ENCODE results near the gene KCNJ9. TPM values are rescaled to one million over a fixed set of nuclear protein-coding genes. Genes with fewer than 3 reads are reported as not detected.

KCNJ9 gene
- total and polyA plus RNA-seq, 2 of the 13 experiments (the other 11 are each of a cell fraction or from before 2014, with no cell fraction given): not detected

DNA sequence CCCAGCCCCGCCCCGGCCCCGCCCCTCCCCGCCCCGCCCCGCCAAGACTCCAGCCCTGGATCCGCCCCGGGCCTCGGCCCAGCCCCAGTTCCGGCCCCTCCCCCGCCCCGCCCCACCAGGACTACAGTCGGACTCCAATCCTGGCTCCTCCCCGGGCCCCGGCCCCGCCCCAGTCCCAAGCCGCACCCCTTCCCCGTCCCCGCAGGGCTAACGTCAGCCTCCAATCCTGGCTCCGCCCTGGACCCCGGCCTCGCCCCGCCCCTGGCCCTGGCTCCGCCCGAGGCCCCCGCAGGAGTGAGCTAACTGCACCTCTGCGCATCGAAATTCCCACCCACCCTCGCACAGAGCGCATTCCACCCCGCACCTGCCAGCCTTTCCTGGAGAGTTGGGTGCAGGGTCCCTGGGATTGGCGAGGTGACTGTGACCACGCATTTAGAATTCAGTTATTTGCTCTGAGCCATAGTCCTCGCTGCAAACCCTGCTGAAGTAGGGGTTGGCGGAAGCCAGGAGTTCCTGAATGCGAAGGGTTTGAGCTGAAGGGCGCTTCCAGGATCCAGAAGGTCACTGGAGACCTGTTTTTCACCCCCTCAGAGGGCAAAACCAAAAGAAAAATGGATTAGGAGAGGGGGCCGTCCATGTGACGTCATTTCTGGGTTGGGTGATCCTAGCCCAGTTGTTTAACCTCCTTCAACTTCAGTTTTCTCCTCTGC is 17.7 kb downstream of the KCNJ9 start (continued):
- TF ChIP-seq RXRB (CRISPR knock-in tag; IDR thresholded peaks at IDR 0.05; ENCODE audit: borderline replicate concordance): peak; percentile 19; the same call in 1 of the 2 replicates
- no peak for TF ChIP-seq AHR (CRISPR knock-in tag; IDR thresholded peaks at IDR 0.05)
- TF ChIP-seq SNAI1 (CRISPR knock-in tag; IDR thresholded peaks at IDR 0.05; ENCODE audit: borderline replicate concordance): no peak
- no peak for TF ChIP-seq ZSCAN12 (CRISPR knock-in tag; IDR thresholded peaks at IDR 0.05)
- TF ChIP-seq POGZ (CRISPR knock-in tag; IDR thresholded peaks at IDR 0.05): peak; percentile 19; the same call in 1 of the 2 replicates
- no peak for TF ChIP-seq ZFP62 (CRISPR knock-in tag; IDR thresholded peaks at IDR 0.05)
- peak; percentile 35; the same call in 1 of the 2 replicates for TF ChIP-seq ZNF350 (CRISPR knock-in tag; IDR thresholded peaks at IDR 0.05; ENCODE audit: borderline replicate concordance, low read depth)
- peak; percentile 95 for TF ChIP-seq CREB1 (IDR thresholded peaks at IDR 0.05)
- peak; percentile 65 for TF ChIP-seq CREB1 (CRISPR knock-in tag; IDR thresholded peaks at IDR 0.05)
- TF ChIP-seq, protein P1, sequence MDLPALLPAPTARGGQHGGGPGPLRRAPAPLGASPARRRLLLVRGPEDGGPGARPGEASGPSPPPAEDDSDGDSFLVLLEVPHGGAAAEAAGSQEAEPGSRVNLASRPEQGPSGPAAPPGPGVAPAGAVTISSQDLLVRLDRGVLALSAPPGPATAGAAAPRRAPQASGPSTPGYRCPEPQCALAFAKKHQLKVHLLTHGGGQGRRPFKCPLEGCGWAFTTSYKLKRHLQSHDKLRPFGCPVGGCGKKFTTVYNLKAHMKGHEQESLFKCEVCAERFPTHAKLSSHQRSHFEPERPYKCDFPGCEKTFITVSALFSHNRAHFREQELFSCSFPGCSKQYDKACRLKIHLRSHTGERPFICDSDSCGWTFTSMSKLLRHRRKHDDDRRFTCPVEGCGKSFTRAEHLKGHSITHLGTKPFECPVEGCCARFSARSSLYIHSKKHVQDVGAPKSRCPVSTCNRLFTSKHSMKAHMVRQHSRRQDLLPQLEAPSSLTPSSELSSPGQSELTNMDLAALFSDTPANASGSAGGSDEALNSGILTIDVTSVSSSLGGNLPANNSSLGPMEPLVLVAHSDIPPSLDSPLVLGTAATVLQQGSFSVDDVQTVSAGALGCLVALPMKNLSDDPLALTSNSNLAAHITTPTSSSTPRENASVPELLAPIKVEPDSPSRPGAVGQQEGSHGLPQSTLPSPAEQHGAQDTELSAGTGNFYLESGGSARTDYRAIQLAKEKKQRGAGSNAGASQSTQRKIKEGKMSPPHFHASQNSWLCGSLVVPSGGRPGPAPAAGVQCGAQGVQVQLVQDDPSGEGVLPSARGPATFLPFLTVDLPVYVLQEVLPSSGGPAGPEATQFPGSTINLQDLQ (CRISPR knock-in tag; IDR thresholded peaks at IDR 0.05): no peak
- TF ChIP-seq ZSCAN30 (CRISPR knock-in tag; IDR thresholded peaks at IDR 0.05): no peak
- TF ChIP-seq MEF2D (CRISPR knock-in tag; IDR thresholded peaks at IDR 0.05): no peak
- no peak for TF ChIP-seq U2AF1 (optimal IDR thresholded peaks at IDR 0.05; ENCODE audit: low read depth, low read length)
- TF ChIP-seq ZNF607 (CRISPR knock-in tag; IDR thresholded peaks at IDR 0.05; ENCODE audit: borderline replicate concordance): no peak
- TF ChIP-seq ZNF251 (CRISPR knock-in tag; IDR thresholded peaks at IDR 0.05): no peak
- no peak for TF ChIP-seq ZNF598 (CRISPR knock-in tag; IDR thresholded peaks at IDR 0.05; ENCODE audit: borderline replicate concordance)
- TF ChIP-seq ZNF263 (CRISPR knock-in tag; IDR thresholded peaks at IDR 0.05): no peak
- TF ChIP-seq ZNF780A (CRISPR knock-in tag; IDR thresholded peaks at IDR 0.05): no peak
- TF ChIP-seq ZNF883 (CRISPR knock-in tag; IDR thresholded peaks at IDR 0.05; ENCODE audit: not compliant biosample characterization): no peak
- TF ChIP-seq PLRG1 (conservative IDR thresholded peaks at IDR 0.05): no peak
- TF ChIP-seq ARNTL (CRISPR knock-in tag; IDR thresholded peaks at IDR 0.05): no peak
- TF ChIP-seq, protein P2, sequence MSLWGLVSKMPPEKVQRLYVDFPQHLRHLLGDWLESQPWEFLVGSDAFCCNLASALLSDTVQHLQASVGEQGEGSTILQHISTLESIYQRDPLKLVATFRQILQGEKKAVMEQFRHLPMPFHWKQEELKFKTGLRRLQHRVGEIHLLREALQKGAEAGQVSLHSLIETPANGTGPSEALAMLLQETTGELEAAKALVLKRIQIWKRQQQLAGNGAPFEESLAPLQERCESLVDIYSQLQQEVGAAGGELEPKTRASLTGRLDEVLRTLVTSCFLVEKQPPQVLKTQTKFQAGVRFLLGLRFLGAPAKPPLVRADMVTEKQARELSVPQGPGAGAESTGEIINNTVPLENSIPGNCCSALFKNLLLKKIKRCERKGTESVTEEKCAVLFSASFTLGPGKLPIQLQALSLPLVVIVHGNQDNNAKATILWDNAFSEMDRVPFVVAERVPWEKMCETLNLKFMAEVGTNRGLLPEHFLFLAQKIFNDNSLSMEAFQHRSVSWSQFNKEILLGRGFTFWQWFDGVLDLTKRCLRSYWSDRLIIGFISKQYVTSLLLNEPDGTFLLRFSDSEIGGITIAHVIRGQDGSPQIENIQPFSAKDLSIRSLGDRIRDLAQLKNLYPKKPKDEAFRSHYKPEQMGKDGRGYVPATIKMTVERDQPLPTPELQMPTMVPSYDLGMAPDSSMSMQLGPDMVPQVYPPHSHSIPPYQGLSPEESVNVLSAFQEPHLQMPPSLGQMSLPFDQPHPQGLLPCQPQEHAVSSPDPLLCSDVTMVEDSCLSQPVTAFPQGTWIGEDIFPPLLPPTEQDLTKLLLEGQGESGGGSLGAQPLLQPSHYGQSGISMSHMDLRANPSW (CRISPR knock-in tag; IDR thresholded peaks at IDR 0.05; ENCODE audit: borderline replicate concordance): no peak
- no peak for TF ChIP-seq ZNF232 (CRISPR knock-in tag; IDR thresholded peaks at IDR 0.05; ENCODE audit: borderline replicate concordance)
- no peak for TF ChIP-seq XBP1 (CRISPR knock-in tag; IDR thresholded peaks at IDR 0.05)
- no peak for TF ChIP-seq ZNF282 (IDR thresholded peaks at IDR 0.05; ENCODE audit: partially characterized antibody)
- TF ChIP-seq FOXA3 (CRISPR knock-in tag; IDR thresholded peaks at IDR 0.05): no peak
- no peak for TF ChIP-seq EED (CRISPR knock-in tag; IDR thresholded peaks at IDR 0.05)
- 0 out of 2 replicates have a peak, but pooled peaks have one; percentile 14 for TF ChIP-seq ELF3 (CRISPR knock-in tag; IDR thresholded peaks at IDR 0.05)
